Thoracic aorta (tissue), 2 donors: ENCODE measurements around the gene NSFL1C. TPM values are rescaled to one million over a fixed set of nuclear protein-coding genes. Genes with fewer than 3 reads are reported as not detected.

Experiments used
- ATAC-seq: fragments of 150-250 bp; one replicate; pipeline ENCODE4 v1.8.0; 2017; ENCODE audit warnings: low read depth; ENCODE audit not compliant: insufficient number of reproducible peaks, low FRiP score
- DNase-seq: peaks from one replicate; pipeline ENCODE4 v3.0.0-alpha.2; 2020; ENCODE audit warnings: low spot score
- H3K27ac ChIP-seq, 2 donors: fragments of 200-600 bp; sonication (generic); 1 replicate in 1 of 2; 2 replicates in 1 of 2; pipeline ENCODE4 v1.5.1; 2016; ENCODE audit warnings: mild to moderate bottlenecking in 2 of 2, moderate library complexity in 2 of 2
- H3K27me3 ChIP-seq: fragments of 200-600 bp; sonication (generic); replicated peaks from 2 replicates; pipeline ENCODE4 v1.6.0; 2016; ENCODE audit warnings: mild to moderate bottlenecking; ENCODE audit not compliant: insufficient read depth
- H3K36me3 ChIP-seq: fragments of 200-600 bp; sonication (generic); one replicate; pipeline ENCODE4 v1.5.1; 2016
- H3K4me1 ChIP-seq, 2 donors: fragments of 200-600 bp; sonication (generic); 1 replicate in 1 of 2; 2 replicates in 1 of 2; pipeline versions ENCODE4 v1.5.1 to v1.6.0; 2016; ENCODE audit warnings: low read depth in 2 of 2, mild to moderate bottlenecking in 1 of 2; ENCODE audit not compliant: control insufficient read depth in 1 of 2
- H3K4me3 ChIP-seq: fragments of 200-600 bp; sonication (generic); 2 replicates; pipeline ENCODE4 v1.5.1; 2016; ENCODE audit warnings: mild to moderate bottlenecking
- H3K9me3 ChIP-seq: fragments of 200-600 bp; sonication (generic); 2 replicates; pipeline ENCODE4 v1.5.1; 2016
- CTCF ChIP-seq: fragments of 200-600 bp; sonication (generic); IDR thresholded peaks from one replicate; pipeline ENCODE4 v1.5.1; 2019; ENCODE audit warnings: antibody characterized with exemption
- total RNA-seq, 2 donors: library from RNA; depleted of rRNA; stranded (reverse); fragments of >200 nt; gene quantifications; one replicate each; pipeline versions ENCODE4 v1.1.0 to v1.2.3, GENCODE V29; 2016

NSFL1C gene
- total RNA-seq, 2 donors from 2014 or later = 26.9 to 49.7 TPM

DNA sequence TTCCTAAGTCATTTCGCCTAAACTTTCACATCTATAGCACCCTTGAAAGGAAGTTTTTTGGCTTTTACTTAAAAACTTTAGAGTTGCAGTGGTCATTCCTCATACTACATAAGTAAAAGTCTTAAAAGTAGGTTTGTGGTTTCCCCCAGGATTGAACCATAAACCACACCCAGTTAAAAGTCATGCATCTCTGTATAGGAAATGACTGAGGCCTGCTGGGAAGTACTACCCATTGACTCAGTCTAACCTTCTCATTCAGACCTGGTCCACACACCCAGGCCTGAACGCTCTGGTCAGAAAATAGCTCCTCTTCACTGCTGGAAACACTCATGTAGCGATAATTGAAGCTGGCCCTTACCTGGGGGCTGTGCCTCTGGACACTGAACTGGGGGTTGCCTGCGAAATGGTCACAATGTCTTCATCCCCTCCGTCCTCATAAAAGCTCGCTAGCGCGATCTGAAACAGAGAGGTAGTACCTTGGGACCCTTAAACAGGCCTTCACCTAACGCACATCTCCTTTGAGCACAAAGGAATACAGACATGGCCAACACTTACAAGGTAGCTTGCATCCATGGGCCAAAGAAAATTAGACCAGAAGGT, 2.6 kb downstream of the NSFL1C start:
- H3K36me3 ChIP-seq = peaks cover 24% of the 10 kb centered on the region

DNA sequence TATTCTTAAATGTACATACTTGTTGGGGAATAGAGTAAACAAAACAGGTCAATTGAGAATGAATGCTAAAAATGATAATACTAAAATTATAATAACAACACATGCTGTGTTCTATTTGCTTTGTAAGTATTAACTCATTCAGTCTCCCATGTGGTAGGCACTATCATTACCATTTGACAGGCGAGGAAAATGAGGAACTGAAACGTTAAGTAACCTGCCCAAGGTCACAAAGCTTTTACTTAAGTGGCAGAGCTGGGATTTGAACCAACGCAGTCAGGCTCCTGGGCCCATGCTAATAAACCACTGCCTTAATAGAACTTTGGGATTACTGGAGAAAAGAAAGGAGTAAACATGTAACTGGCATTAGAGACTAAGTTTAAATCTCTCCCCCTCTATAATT, 3.8 kb downstream of the NSFL1C start:
- H3K27me3 ChIP-seq = no peaks in the 10 kb centered on the region
- no peaks in the 10 kb centered on the region for H3K9me3 ChIP-seq
- ATAC-seq = no peak
- TF ChIP-seq CTCF = no peak
- peaks cover 32% of the 10 kb centered on the region for H3K36me3 ChIP-seq
- H3K27ac ChIP-seq = no peak overlapping the region
- H3K4me1 ChIP-seq = peaks cover 13 to 36% of the 10 kb centered on the region in 2 donors
- no peak overlapping the region for H3K4me3 ChIP-seq
- DNase-seq = no peak

More for the DNA sequence above, 2.6 kb downstream of the NSFL1C start:
- no peak overlapping the region for H3K27ac ChIP-seq
- H3K9me3 ChIP-seq = no peaks in the 10 kb centered on the region
- DNase-seq (no peak), ATAC-seq (no peak)
- no peak overlapping the region for H3K4me3 ChIP-seq
- peaks cover 13 to 36% of the 10 kb centered on the region in 2 donors for H3K4me1 ChIP-seq
- no peaks in the 10 kb centered on the region for H3K27me3 ChIP-seq
- no peak for TF ChIP-seq CTCF

DNA sequence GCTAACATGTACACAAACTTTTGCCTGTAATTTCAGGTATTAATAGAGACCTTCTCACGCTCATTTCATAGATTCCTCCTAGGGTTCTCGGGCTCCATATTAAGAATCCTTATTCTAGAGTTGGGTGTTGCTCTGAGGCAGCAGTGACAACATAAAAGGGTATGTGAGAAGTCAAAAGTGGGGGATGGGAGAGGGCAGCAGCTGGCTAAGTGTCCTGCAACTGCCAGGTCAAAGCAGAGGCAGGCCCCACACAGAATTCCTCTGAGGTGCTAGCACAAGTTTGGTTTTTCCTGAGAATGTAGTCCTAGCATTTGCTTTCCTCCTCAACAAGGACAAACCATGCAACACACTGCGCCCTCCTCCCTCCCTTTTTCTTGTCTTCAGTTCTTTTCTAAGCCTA, 4.6 kb downstream of the NSFL1C start:
- H3K27me3 ChIP-seq = no peaks in the 10 kb centered on the region
- H3K4me3 ChIP-seq = no peak overlapping the region
- ATAC-seq (no peak), DNase-seq (no peak)
- H3K27ac ChIP-seq = no peak overlapping the region
- peaks cover 13 to 32% of the 10 kb centered on the region in 2 donors for H3K4me1 ChIP-seq
- H3K36me3 ChIP-seq = peaks cover 34% of the 10 kb centered on the region
- no peaks in the 10 kb centered on the region for H3K9me3 ChIP-seq
- no peak for TF ChIP-seq CTCF

GRCh38 chr20:1460275-1460674, 6.4 kb downstream of the NSFL1C start:
- H3K27ac ChIP-seq = no peak overlapping the region
- no peaks in the 10 kb centered on the region for H3K27me3 ChIP-seq
- ATAC-seq (no peak), DNase-seq (no peak)
- no peak overlapping the region for H3K4me3 ChIP-seq
- H3K9me3 ChIP-seq = no peaks in the 10 kb centered on the region
- TF ChIP-seq CTCF = no peak
- H3K36me3 ChIP-seq = peaks cover 41% of the 10 kb centered on the region
- peaks cover 6 to 23% of the 10 kb centered on the region in 2 donors for H3K4me1 ChIP-seq

DNA sequence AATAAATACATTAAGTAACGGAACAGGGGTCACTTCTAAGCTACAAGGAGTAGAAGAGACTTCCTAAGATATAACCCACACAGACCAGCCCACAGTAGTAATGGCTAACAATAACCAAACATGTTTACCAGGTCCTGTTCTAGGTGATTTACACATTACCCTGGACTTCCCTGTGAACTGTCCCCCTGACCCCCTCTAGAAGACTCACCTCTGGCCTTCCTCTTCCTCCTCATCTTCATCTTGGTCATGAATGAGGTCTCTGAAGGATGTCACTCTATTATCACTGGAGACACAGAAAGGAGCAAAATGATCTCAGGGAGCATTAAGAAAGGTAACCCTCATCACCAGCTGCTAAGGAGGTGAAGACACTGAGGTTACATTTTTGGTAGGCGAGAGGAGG, 8.7 kb downstream of the NSFL1C start:
- Histone ChIP-seq H3K4me3 (no peak overlapping the region), H3K36me3 (peaks cover 56% of the 10 kb centered on the region), H3K9me3 (no peaks in the 10 kb centered on the region), H3K27me3 (no peaks in the 10 kb centered on the region), H3K4me1 (peaks cover 0 to 4% of the 10 kb centered on the region in 2 donors), H3K27ac (no peak overlapping the region)
- DNase-seq (no peak), ATAC-seq (no peak)
- TF ChIP-seq CTCF = no peak
